ENCODE measurements around the gene FAM20C. TPM values are rescaled to one million over a fixed set of nuclear protein-coding genes. Genes with fewer than 3 reads are reported as not detected.

The FAM20C gene
- total RNA-seq, 1 donor from 2014 or later, result 0.11 TPM

DNA sequence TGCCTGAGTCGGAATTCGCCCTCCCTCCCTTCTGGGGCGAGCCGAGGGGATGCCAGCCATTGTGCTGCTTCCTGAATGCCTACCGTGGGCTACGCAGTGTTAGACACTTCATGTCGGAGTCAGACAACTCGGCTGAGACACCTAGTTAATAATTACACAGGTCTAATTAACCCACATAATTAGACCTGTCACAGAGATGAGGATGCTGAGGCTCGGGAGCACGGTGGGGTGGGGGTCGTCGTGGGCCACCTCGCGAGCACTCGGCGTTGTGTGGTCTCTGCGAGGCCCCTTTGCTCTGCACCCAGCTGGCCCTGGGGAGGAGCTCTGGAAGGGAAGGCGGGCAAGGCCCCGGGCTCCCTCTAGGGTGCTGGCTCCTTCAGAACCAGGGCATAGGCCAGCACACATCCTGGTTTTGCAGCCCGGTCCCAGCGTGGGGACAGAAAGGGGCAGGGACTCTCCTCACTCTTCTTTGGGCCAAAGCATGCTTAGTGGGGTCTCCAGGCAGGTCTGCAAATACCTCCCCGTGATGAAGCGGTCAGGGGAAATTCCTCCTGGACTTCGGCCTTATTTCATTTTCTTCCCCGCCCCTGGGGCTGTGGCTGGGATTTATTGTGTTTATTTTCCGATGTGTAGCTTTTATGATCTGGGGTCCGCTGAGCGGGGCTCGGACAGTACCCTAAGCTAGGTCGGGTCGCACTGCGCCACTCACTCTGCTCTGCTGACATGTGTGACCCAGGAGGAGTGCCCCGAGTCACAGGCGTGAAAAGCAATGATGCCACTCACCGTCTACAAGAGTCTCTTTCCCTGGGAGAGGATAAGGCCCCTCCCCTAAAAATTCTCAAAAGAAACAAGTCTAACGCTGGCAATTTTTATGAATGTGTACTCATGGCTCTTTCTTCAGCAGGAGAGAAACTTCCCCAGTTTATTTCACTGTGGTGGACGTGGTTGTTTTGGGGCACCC, 92.7 kb downstream of the FAM20C start:
- H3K4me1 Mint-ChIP-seq, result no peaks in the 10 kb centered on the region
- no peak for DNase-seq
- H3K27ac Mint-ChIP-seq, result no peak overlapping the region
- no peak for ATAC-seq (ENCODE audit: low read depth)
- CTCF ChIA-PET, result no interaction called here
- H3K9me3 Mint-ChIP-seq, result no peaks in the 10 kb centered on the region
- no peaks in the 10 kb centered on the region for H3K36me3 Mint-ChIP-seq (ENCODE audit: low read depth)
- H3K4me3 Mint-ChIP-seq, result no peak overlapping the region
- peaks cover 16% of the 10 kb centered on the region for H3K27me3 Mint-ChIP-seq
- POLR2A ChIA-PET, result no interaction called here
- intact Hi-C loops (cut with micrococcal nuclease), result no loop called here
- TF ChIP-seq, protein P1, sequence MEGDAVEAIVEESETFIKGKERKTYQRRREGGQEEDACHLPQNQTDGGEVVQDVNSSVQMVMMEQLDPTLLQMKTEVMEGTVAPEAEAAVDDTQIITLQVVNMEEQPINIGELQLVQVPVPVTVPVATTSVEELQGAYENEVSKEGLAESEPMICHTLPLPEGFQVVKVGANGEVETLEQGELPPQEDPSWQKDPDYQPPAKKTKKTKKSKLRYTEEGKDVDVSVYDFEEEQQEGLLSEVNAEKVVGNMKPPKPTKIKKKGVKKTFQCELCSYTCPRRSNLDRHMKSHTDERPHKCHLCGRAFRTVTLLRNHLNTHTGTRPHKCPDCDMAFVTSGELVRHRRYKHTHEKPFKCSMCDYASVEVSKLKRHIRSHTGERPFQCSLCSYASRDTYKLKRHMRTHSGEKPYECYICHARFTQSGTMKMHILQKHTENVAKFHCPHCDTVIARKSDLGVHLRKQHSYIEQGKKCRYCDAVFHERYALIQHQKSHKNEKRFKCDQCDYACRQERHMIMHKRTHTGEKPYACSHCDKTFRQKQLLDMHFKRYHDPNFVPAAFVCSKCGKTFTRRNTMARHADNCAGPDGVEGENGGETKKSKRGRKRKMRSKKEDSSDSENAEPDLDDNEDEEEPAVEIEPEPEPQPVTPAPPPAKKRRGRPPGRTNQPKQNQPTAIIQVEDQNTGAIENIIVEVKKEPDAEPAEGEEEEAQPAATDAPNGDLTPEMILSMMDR (IDR thresholded peaks at IDR 0.05), result no peak

DNA sequence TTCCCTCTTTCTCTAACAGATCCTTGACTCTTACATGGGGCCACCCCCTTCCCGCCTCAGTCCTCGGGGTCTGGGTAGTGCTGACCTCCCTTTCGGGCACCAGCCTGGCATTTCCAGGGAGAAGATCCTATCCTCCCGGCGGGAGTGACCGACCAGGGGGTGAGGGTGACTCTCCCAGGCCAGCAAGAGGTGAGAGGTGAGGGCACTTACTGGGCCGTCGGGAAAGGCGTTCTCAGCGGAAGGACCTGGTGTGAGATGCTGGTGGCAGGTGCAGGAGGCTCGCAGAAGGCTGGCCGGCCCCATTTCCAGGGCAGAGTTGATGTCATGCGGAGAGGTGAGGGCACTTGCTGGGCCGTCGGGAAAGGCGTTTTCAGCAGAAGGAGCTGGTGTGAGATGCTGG, 93.4 kb downstream of the FAM20C start:
- H3K4me3 Mint-ChIP-seq, result no peak overlapping the region
- TF ChIP-seq, protein P1 (IDR thresholded peaks at IDR 0.05), result no peak
- ATAC-seq (ENCODE audit: low read depth) (no peak), DNase-seq (no peak)
- H3K9me3 Mint-ChIP-seq, result no peaks in the 10 kb centered on the region
- no peak overlapping the region for H3K27ac Mint-ChIP-seq
- H3K4me1 Mint-ChIP-seq, result no peaks in the 10 kb centered on the region
- ChIA-PET POLR2A (no interaction called here), CTCF (no interaction called here)
- intact Hi-C loops (cut with micrococcal nuclease), result no loop called here
- no peaks in the 10 kb centered on the region for H3K36me3 Mint-ChIP-seq (ENCODE audit: low read depth)
- peaks cover 16% of the 10 kb centered on the region for H3K27me3 Mint-ChIP-seq

DNA sequence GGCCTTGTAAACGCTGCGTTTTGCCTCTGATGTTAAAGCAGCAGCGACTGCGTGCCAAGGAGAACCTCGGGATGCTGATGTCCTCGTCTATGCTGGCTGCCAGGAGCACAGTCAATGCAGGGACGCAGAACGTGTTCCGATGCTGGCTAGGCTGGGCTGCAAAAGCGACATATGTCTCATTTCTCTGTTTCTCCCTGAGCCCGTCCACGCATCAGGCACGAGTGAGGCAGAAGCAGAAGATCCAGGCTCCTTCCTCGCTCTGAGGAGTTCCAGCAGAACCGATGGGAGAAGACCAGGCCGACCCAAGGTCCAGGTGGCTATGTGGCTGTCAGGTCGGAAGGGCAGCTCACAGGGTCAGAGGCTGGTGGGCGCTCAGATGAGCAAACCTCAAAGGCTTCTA, 93.9 kb downstream of the FAM20C start:
- H3K27ac Mint-ChIP-seq, result no peak overlapping the region
- ChIA-PET POLR2A (no interaction called here), CTCF (no interaction called here)
- intact Hi-C loops (cut with micrococcal nuclease), result no loop called here
- DNase-seq, result no peak
- TF ChIP-seq, protein P1 (IDR thresholded peaks at IDR 0.05), result no peak
- H3K4me3 Mint-ChIP-seq, result no peak overlapping the region
- H3K4me1 Mint-ChIP-seq, result no peaks in the 10 kb centered on the region
- peaks cover 16% of the 10 kb centered on the region for H3K27me3 Mint-ChIP-seq
- ATAC-seq (ENCODE audit: low read depth), result no peak
- no peaks in the 10 kb centered on the region for H3K36me3 Mint-ChIP-seq (ENCODE audit: low read depth)
- no peaks in the 10 kb centered on the region for H3K9me3 Mint-ChIP-seq

DNA sequence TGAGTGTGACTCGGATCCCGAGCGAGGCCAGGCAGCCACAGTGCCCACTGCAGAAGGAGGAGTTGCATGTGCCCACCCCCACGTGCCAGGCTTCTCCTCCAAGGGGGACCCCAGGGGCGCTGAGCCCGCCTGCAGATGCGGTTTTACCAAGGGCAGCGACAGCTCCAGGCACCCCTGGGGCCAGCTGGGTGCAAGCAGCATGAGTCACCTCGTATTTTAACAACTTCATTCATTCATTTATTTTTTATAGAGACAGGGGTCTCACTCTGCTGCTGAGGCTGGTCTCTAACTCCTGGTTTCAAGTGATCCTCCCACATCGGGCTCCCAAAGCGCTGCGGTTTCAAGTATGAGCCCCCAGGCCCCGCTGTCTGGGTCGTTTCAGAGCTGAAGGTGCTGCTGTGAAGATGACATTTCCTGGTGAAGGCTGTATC, 96.3 kb downstream of the FAM20C start:
- Mint-ChIP-seq H3K36me3 (ENCODE audit: low read depth) (no peaks in the 10 kb centered on the region), H3K4me1 (no peaks in the 10 kb centered on the region), H3K9me3 (no peaks in the 10 kb centered on the region), H3K27ac (no peak overlapping the region), H3K4me3 (no peak overlapping the region), H3K27me3 (peaks cover 26% of the 10 kb centered on the region)
- TF ChIP-seq, protein P1 (IDR thresholded peaks at IDR 0.05), result no peak
- intact Hi-C loops (cut with micrococcal nuclease), result no loop called here
- POLR2A ChIA-PET, result no interaction called here
- ATAC-seq (ENCODE audit: low read depth), result no peak
- CTCF ChIA-PET, result no interaction called here
- DNase-seq, result no peak

DNA sequence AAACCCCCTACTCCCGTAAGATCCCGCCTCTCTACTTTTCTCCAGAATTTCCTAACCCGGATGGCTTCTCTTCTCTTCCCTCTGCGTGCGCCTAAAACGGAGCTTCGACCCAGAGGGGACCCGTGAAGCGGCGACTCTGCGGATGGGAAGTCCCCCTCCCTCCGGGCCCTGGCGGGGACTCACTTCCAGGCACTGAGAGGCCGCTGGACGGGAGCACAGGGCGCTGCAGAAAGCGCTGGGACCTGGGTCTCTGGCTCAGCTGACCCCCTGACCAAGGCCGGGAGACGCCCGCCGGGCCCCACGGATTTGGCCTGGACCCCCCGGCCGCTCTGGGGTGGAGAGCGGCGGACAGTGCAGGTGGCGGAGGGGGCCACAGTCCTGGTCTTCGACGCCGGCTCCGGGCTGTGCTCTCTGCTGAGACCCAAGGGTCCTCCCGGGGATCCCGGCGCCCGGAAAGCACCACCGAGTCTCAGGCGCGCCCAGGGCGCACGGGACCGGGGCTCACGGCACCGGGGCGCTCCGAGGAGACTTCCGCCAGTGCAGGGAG, 96.9 kb downstream of the FAM20C start:
- intact Hi-C loops (cut with micrococcal nuclease), result no loop called here
- TF ChIP-seq, protein P1 (IDR thresholded peaks at IDR 0.05), result no peak
- ChIA-PET POLR2A (no interaction called here), CTCF (no interaction called here)
- ATAC-seq (ENCODE audit: low read depth) (no peak), DNase-seq (no peak)
- Mint-ChIP-seq H3K27me3 (peaks cover 26% of the 10 kb centered on the region), H3K9me3 (no peaks in the 10 kb centered on the region), H3K27ac (no peak overlapping the region), H3K4me1 (no peaks in the 10 kb centered on the region), H3K36me3 (ENCODE audit: low read depth) (no peaks in the 10 kb centered on the region), H3K4me3 (no peak overlapping the region)
